Superior temporal gyrus (tissue), 1 donor: ENCODE data around the gene ITGA8.
"Not testable (repeated sequence)": the region's sequence is repeated elsewhere in the genome, so short reads cannot be mapped to it uniquely, and the experiment has no call there.

Source experiments
- DNase-seq: peaks from one replicate; pipeline ENCODE4 v3.0.0-alpha.2; 2016; ENCODE audit errors: extremely low spot score

The ITGA8 gene

GRCh38 chr10:15494850-15495506 lies 224.7 kb downstream of the ITGA8 start:
- DNase-seq, result no peak

- no peak for DNase-seq
Measured at GRCh38 chr10:15491856-15492642, 227.7 kb downstream of the ITGA8 start.

- no peak for DNase-seq
Measured at GRCh38 chr10:15489431-15489830, 230.3 kb downstream of the ITGA8 start.

- no peak for DNase-seq
Measured at GRCh38 chr10:15487376-15487775, 232.3 kb downstream of the ITGA8 start.

GRCh38 chr10:15486404-15486803 lies 233.3 kb downstream of the ITGA8 start:
- DNase-seq, result no peak

GRCh38 chr10:15485684-15486316 lies 233.9 kb downstream of the ITGA8 start:
- no peak for DNase-seq

GRCh38 chr10:15485027-15485426 lies 234.7 kb downstream of the ITGA8 start:
- no peak for DNase-seq

GRCh38 chr10:15484128-15484527 lies 235.6 kb downstream of the ITGA8 start:
- no peak for DNase-seq

- DNase-seq, result no peak
Measured at GRCh38 chr10:15483215-15484075, 236.3 kb downstream of the ITGA8 start.

GRCh38 chr10:15482156-15482555 lies 237.6 kb downstream of the ITGA8 start:
- DNase-seq, result no peak

- DNase-seq, result no peak
Measured at GRCh38 chr10:15478950-15479349, 240.8 kb downstream of the ITGA8 start.

- no peak for DNase-seq
Measured at GRCh38 chr10:15478429-15478828, 241.3 kb downstream of the ITGA8 start.

GRCh38 chr10:15476337-15476736 lies 243.4 kb downstream of the ITGA8 start:
- no peak for DNase-seq

- not testable (repeated sequence) for DNase-seq
Measured at GRCh38 chr10:15475439-15475838, 244.3 kb downstream of the ITGA8 start.

- DNase-seq, result no peak
Measured at GRCh38 chr10:15474671-15475070, 245.1 kb downstream of the ITGA8 start.

GRCh38 chr10:15473396-15473767 lies 246.3 kb downstream of the ITGA8 start:
- no peak for DNase-seq

GRCh38 chr10:15472431-15473395 lies 247.0 kb downstream of the ITGA8 start:
- DNase-seq, result no peak

- DNase-seq, result no peak
Measured at GRCh38 chr10:15472008-15472407, 247.7 kb downstream of the ITGA8 start.

- DNase-seq, result no peak
Measured at GRCh38 chr10:15469111-15469510, 250.6 kb downstream of the ITGA8 start.

- DNase-seq, result no peak
Measured at GRCh38 chr10:15464381-15464780, 255.3 kb downstream of the ITGA8 start.
